SH-SY5Y (cell line): Measurements from ENCODE around the gene GPR32.

Source experiments
- GATA2 ChIP-seq: IDR thresholded peaks from 2 replicates; pipeline ENCODE4 v1.6.1; 2011; ENCODE audit warnings: mild to moderate bottlenecking, low read depth, low read length
- GATA3 ChIP-seq: IDR thresholded peaks from 2 replicates; pipeline ENCODE4 v1.6.1; 2011; ENCODE audit warnings: low read depth, mild to moderate bottlenecking, low read length, moderate library complexity

DNA sequence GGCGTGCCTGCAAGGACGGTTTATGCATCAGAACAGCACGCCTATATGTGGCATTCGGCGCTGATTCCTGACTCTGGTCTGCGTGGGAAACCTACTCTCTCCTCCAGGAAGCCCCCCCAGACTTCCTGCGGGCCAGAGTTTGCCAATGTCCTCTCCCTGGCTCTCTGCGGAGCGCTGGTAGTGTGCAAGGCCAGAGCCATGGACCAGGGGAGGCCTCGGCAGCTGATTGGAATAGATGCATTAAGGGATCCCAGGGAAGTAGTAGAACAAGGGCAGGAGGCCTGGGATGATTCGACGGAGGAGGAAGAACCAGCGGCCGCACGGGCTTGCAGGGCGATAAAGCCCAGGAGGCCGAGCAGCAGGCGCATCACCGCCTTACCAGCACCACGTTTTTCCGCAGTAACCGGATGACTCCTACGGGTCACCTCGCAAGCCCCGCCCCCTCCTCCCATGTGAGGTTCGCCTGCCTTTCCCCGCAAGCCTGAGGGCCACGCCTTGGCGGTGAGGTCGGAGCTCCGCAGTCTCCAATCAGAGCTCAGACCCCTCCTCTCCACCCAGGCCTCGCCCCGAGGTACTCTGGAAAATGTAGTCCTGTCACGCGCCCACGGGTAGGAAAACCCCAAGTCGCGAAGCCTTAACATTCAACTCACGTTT, 42.1 kb upstream of the GPR32 start:
- TF ChIP-seq GATA2 (no peak), GATA3 (no peak)
